GM21723 (cell line): Measurements from ENCODE around the gene WASL.
"Not testable (repeated sequence)": the region's sequence is repeated elsewhere in the genome, so short reads cannot be mapped to it uniquely, and the experiment has no call there.

Experiments
- ATAC-seq: cut with Tn5 transposase; IDR thresholded peaks from one replicate; pipeline ENCODE4 v1.9.1; 2021; ENCODE audit warnings: mild to moderate bottlenecking, moderate library complexity; ENCODE audit not compliant: unreplicated experiment

The WASL gene

DNA sequence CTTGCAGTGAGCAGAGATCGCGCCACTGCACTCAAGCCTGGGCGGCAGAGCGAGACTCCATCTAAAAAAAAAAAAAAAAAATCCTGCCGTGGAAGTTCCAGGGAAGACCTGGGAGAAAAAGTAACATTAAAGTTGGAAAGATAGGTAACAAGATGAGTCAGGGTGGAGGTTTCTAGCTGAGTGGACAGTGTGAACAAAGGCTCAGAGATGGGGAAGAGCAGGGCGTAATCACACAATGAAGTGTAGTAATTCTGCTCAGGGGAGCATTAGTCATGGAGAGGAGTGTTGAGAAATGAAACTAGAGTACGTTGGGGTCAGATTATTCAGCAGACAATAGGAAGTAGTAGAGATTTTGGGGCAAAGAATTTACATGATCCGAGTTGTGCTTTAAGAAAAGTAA lies 21.6 kb upstream of the WASL start:
- peak; percentile 98 for ATAC-seq

DNA sequence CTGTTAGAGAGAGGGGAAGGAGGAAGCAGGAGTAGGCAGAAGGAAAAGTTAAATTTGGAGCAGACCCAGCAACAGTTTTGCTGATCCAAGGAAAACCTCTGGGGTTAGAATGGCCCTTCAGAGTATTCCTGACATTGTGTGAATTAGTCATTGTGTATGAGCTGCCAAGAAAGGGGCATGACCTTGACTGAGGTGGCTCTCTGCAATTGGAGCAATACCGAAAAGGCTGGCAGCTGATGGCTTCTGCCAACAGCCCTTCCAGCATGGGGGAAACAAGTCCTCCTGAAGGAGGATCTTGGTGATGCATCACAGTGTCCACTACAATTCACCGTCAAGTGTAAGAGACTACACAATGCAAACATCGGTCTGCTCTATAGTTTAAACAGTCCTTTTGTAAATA lies 20.6 kb upstream of the WASL start:
- no peak for ATAC-seq

DNA sequence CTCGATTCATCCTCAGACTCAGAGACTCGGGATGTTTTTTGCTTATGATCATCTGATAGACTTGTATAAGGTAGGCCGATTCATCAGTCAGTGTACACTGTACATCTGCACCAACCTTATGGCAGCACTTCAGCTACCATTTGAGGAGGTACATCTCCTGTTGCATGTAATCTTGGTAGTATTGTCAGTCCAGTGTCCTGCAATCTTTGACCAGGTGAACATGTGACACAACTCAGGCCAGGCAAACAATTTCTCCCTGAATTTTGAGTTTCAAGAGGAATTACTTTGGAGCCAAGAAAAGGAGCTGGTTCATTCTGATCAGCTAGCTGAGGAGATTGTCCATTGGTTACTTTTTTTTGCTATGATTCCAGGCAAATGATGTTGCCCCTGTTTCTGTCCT lies 19.7 kb upstream of the WASL start:
- ATAC-seq: no peak

DNA sequence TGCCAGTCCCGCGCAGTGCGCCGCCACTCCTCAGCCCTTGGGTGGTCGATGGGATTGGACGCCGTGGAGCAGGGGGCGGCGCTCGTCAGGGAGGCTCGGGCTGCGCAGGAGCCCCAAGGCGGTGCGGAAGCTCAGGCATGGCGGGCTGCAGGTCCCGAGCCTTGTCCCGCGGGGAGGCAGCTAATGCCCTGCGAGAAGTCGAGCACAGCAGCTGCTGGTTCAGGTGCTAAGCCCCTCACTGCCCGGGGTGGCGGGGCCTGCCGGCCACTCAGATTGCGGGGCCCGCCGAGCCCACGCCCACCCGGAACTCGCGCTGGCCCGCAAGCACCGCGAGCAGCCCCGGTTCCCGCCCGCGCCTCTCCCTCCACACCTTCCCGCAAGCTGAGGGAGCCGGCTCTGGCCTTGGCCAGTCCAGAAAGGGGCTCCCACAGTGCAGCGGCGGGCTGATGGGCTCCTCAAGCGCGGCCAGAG lies 14.4 kb upstream of the WASL start:
- ATAC-seq: no peak

DNA sequence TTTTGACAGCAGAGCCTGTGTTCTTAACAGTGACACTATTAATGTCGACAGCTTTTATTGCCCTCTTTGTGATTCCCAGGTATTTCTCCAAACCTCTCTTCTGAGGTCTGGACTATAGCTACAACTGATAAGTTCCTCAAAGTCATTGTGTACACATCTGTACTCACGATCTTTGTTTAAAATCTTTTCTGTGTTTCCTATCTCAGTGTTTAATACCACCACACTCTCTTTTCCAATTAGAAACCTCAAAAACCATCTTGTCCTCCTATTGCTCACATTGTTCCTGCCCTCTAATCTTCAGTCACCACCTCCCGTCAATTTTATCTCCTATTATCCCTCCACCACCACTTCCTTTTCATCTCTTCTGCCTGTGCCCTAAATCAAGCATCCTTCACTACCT lies 12.9 kb upstream of the WASL start:
- no peak for ATAC-seq

DNA sequence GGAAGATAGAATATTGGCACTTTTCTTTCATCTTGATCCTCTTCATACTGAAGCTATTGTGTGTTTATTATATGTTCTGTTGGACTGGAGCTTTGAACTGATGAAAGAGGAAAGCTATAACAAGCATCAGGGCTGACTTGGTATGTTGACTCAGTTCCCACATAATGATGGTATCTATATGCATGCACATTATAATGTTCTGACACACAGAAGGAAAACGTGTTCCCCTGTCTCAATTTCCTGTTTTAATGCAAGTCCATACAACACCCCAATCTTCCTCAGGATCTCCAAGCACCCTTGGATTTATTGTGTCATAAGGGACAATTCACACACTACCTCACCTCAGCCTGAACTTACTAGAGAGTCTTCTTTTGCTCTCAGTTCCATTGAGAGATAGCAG lies 8.3 kb upstream of the WASL start:
- no peak for ATAC-seq

DNA sequence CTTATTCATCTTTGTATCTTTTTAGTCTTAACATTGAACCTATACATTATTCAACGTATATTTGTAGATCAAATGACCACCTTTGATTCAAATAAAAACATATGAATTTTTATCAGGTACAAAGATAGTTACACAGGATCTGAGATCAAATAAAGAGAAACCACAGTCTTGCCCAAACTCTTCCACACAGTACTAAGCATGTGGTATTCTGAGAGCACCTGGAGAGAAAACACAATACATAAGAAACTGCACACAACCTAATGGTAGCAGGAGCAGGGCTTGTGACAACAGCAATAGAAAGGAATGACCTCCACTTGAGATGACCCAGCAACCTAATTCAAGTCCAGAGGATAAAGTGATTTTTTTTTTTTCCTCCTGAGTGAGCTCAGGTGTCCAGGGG lies 6.5 kb upstream of the WASL start:
- no peak for ATAC-seq

DNA sequence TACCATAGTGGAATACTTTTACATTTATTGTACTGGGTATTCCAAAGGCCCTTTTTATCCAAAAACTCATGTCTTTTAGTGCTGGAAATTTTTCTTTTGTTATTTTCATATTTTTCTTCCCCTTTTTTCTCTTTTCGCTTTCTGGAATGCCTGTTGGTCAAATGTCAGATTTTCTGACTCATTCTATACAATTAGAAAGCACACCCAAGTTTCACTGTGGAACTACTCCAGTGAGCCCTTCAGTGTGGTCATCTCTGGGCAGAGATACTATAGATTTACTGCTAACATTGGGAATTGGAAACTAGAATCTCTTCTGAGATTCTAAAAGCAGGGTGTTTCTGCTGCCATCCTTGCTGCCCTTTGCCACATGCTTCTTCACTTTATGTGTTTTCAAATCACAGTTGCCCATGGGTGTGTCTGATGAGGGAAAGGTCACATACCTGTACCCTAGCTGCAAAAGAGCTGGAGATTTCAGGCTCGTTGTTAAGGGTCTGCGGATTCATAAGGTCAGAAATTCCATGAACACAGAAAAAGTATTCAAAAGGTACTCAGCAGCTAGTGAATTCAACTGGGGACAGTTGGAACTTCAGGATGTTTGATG lies 5.6 kb upstream of the WASL start:
- ATAC-seq: no peak

DNA sequence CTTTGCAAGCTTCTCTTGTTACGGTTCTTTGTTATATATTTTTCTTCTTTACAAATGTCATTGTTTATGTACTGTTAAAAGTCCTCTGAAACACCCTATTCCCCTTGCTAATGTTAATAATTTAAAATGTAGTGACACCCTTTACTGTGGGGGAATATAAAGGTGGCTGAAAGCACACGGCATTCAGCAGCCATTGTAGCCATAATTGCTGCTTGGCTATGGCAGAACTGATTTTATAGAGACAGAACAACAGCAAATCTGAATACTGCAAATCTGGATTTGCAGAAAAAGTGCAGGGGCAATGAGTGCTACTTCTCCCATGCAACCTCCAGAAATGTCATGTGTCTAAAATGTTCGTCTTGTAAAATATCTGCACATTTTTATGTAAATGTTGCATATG lies 3.7 kb upstream of the WASL start:
- ATAC-seq: no peak

DNA sequence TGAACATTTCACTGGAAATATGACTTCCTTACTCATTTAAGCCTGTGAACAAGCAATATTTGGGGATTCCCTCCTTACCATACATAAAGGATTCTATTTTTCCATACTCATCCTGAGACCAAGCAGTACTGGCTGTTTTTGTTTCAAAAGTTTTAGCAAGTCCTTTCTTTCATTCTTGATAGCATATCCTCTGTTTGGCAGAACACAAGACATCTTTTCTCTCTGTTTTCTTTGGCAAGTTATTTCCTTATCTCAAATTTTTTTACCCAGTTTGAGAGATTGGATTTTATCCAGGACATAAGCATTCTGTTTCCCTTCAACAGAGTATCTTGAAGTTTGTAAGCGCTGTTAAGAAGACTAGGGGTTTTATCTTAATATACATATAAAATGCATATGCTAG lies 3.0 kb upstream of the WASL start:
- ATAC-seq: no peak

DNA sequence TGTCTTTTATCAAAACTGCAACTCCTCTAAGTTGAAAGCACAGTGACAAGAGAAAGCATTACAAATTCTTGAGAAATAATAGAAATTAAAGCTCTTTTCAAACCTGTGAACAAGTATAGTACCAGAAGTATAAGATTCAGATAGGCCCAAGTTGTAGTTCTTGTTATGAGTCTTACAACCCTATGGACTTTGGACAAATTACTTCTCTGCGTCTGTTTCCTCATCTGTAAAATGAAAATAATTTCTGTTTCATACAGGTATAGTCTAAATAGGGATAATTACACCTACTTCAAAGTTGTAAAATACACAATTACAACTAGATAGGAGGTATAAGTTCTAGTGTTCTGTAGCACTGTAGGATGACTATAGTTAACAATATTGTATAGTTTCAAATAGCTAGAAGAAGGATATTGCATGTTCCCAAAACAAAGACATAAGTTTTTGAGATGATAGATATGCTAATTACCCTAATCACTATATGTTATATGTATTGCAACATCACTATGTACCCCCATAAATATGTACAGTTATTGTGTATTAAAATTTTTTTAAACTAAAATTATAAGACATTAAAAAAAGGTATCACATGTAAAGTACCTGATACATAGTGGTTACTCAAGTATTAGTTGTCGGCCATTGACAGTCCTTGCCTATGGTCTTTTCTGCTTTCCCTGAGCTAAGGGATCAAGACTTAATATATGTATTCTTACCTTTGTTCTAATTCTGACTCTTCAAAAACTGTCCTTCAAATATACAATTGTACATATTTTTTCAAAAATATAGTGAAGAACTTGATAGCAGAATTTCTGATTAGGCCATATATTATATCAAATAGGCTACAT lies 1.8 kb upstream of the WASL start:
- ATAC-seq: no peak

DNA sequence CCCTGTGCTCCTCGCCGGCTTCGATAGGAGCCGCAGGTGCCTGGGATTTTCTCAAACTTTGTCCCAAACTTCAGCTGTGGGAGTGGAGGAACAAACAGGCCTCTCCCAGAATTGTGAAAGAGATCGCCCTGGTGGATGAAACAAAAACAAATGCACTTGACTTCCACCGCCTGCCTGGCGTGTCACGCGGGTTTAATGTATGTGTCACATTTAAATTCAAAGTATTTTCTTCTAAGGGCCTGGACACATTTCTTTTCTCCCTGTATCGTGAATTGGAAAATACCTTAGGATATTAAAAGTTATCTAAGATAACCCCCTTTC lies 694 bp upstream of the WASL start:
- peak; percentile 25 for ATAC-seq

DNA sequence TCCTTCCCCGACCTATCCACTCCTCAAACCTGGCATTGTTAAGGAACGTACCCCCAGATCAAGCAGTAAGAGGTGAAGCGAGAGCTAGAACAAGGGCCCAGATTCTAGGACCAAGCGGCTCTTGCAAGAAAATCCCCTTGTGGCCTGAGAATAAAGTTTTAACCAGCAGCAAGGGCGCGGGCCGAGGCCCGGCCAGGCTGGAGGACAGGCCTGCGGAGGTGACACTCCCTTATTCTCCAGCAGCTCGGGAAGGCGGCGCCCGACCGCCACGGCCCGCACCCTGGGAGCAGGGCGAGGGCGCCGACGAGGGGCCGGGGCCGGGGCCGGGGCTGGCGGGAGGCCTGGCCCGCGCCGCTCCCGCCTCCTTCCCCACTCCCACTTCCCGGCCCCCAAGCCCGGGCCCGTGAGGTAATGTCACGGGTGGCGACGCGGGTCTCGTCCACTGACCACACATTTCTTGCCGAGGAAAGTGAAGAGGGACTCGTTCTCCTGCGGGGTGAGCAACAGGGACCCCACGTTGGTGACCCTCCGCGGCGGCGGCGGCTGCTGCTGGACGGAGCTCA lies 551 bp downstream of the WASL start:
- peak; percentile 29 for ATAC-seq

DNA sequence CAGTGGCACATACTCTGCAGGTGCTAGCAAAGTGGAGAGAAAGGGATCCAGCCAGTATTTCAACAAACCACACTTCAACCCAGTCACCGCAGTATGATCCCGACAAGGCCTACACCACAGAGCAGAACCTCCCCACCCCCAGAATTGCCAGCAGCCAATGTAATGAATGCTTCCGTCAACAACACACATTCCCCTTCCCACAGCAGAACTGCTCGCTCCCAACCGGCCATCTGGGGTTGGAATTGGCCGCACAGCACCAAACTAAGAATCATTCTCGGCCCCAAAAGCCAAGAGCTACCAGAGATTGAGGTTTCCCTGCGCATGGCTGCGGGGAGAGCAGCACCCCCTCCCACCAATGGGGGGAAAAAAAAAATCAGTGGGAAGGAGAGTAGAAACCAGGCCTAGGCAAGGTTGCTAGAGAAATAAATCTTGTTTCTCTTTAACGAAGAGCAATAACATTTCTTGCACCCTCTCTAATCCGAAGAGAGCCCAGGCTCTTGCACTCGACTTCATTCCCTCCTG lies 1.1 kb downstream of the WASL start:
- no peak for ATAC-seq

DNA sequence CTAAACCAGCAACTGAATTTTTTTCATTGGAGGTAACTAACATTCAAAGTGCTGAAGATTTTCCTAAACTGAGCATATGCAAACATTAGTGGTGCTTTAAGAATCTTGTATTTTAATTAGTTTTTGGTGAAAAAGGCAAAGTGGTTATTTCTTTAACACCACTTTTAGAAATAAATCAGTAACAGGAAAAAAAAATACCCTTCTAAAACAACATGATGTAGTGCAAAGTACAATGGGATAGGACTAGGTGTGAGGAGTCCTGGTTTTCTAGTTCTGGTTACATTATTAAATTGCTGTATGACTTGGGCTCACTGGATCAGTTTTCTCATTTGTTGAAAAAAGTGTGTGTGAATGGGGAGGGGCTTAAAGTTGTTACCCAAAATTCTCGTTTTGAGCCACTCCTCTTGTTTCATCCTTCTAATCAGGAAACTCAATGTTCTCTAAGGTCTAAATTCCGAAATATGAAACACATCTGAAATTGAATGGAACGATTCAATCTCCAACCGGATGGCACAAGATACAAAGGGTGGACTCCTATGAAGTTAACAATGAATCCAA lies 1.8 kb downstream of the WASL start:
- no peak for ATAC-seq

DNA sequence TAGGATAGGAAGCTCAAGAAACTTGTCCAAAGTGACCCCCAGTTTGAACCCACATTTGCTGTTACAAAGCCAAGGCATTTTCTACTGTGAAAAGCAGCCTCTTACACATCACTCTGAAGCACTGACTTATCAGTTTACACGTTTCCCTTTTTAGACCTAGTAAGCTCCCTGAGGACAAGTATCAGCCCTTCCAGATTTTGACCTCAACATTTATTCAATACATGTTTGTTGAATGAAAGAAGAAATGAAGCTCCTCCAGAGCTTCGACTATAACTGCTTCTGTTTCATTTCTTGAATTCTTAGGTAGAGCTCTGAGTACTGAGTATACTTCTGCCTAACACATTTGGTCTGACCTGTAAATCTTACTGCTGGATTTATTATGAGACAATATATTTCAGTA lies 2.7 kb downstream of the WASL start:
- ATAC-seq: no peak

DNA sequence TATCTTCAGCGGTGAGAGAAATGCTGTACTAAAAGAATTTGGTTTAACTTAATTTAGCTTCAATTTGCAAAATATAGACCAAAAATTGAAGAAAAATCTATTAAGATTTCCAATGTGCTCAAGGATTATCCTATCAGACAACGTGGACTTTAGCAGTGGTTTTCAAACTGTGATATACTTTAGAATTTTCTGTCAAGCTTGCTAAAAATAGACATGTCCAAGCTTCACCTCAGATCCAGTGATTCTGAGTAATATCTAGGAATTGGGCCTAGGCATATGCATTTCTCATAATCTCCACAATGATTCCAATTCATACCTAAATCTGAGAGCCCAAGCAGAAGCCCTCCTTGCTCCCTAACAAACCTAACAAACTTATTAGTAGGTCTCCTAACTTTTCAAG lies 3.4 kb downstream of the WASL start:
- ATAC-seq: no peak

DNA sequence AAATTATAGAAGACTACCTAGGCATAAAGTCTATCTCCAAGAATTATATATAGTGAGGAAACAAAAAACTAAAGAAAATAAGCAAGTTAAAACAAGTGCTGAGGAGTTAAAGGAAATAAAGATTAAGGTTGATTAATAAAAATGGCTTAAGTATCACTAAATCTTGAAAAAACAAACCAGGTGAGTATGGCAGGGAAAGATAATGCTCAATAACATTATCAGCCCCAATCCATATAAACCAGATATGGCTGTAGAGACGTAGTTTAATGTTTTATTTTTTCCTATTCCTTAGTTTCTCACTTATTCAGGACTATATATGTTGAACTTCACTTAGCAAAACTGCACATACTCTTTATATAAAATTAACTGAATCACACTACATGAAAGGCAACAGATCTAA lies 4.4 kb downstream of the WASL start:
- no peak for ATAC-seq

DNA sequence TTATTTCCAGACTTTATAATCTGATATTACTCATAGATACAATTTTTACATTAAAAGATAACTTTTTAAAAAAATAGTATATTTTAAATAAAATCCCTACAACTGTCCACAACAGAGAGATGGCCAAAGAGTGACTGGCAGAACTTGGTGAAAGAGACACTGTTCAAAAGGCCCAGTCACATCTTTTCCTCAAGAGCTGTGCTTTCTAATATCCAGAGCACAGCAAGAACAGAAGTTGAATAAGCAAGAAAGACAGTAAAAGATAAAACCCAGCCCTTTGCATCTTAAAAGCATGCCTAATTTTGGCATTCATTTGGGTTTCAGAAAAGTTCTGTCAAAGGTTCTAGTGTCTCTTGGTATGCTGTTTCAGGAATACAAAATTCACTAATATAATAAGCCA lies 6.9 kb downstream of the WASL start:
- ATAC-seq: no peak

DNA sequence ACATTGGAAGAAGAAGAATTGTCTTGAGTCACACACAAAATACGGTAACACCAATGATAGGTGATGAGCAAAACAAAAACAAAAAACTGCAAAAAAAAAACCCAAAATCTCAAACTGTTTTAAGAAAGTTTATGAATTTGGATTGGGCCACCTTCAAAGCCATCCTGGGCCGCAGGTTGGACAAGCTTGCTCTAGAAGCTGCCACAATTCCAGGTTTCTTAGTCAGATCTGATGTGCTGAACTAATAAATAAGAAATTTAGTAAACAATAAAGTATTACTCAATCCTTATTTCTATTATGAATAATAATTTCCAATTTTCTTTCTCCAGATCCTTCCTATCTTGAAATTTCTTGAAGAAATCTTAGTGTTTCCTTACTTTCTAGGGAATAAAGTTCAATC lies 10.0 kb downstream of the WASL start:
- ATAC-seq: no peak

DNA sequence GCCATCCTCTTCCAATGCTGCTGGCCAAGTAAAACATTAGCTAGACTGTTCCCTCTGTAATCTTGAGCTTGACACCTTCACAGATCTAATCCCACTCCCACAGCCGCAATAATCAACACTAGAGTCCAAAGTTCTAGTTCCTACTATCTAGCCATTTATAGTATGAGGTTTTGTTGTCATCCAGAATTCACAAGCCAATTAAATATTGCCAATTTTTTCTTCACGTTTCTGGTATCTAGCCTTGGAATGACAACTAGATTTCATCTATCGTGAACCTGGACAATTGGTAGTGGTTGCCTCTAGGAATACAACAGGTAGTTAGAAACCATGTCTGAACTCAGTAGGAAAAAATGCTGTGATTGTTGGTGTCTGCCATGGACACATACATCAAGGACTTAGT lies 10.4 kb downstream of the WASL start:
- no peak for ATAC-seq

DNA sequence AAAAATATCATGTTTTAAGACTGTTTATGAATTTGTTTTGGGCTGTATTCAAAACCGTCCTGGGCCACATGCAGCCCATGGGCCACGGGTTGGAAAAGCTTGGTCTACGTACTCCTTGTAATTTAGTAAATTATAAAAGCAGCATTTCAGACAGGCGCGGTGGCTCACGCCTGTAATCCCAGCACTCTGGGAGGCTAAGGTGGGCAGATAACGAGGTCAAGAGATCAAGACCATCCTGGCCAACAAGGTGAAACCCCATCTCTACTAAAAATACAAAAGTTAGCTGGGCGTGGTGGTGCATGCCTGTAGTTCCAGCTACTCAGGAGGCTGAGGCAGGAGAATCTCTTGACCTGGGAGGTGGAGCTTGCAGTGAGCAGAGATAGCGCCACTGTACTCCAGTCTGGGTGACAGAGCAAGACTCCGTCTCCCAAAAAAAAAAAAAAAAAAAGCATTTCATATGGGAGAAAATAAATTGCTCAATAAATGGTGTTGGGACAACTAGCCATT lies 11.6 kb downstream of the WASL start:
- ATAC-seq: not testable (repeated sequence)
